Muscle layer of duodenum (tissue), 2 donors: Measurements from ENCODE around the gene LAIR1.
"Not testable (repeated sequence)": the region's sequence is repeated elsewhere in the genome, so short reads cannot be mapped to it uniquely, and the experiment has no call there.

ENCODE experiments used
- H3K27ac ChIP-seq: one replicate; pipeline ENCODE4 v1.7.0; 2013; ENCODE audit warnings: mild to moderate bottlenecking, low read length
- H3K27me3 ChIP-seq: one replicate; pipeline ENCODE4 v1.7.0; 2013; ENCODE audit warnings: low read depth, mild to moderate bottlenecking, control low read depth, low read length
- H3K36me3 ChIP-seq, 2 donors: one replicate each; pipeline ENCODE4 v1.7.0; 2013; ENCODE audit warnings: low read length in 2 of 2, control low read depth in 1 of 2, mild to moderate bottlenecking in 1 of 2; ENCODE audit not compliant: insufficient read depth in 2 of 2, control insufficient read depth in 1 of 2
- H3K4me1 ChIP-seq, 2 donors: one replicate each; pipeline ENCODE4 v1.7.0; 2013; ENCODE audit warnings: low read length in 2 of 2, mild to moderate bottlenecking in 2 of 2, control low read depth in 1 of 2, moderate library complexity in 1 of 2; ENCODE audit not compliant: insufficient read depth in 2 of 2, control insufficient read depth in 1 of 2
- H3K4me3 ChIP-seq, 2 donors: one replicate each; pipeline ENCODE4 v1.7.0; 2013; ENCODE audit warnings: low read length in 2 of 2, low read depth in 1 of 2, mild to moderate bottlenecking in 1 of 2
- H3K9me3 ChIP-seq, 2 donors: one replicate each; pipeline ENCODE4 v1.7.0; 2013; ENCODE audit warnings: low read length in 2 of 2, control low read depth in 1 of 2, mild to moderate bottlenecking in 1 of 2; ENCODE audit not compliant: control insufficient read depth in 1 of 2
- donor health status: healthy.

Gene LAIR1

GRCh38 chr19:54392105-54392504 is 27.4 kb upstream of the LAIR1 start:
- no peak overlapping the region for H3K27ac ChIP-seq
- H3K9me3 ChIP-seq: no peaks in the 10 kb centered on the region
- H3K27me3 ChIP-seq: no peaks in the 10 kb centered on the region
- no peak overlapping the region for H3K4me3 ChIP-seq
- H3K4me1 ChIP-seq: peaks cover 0 to 11% of the 10 kb centered on the region in 2 donors
- no peaks in the 10 kb centered on the region for H3K36me3 ChIP-seq

DNA sequence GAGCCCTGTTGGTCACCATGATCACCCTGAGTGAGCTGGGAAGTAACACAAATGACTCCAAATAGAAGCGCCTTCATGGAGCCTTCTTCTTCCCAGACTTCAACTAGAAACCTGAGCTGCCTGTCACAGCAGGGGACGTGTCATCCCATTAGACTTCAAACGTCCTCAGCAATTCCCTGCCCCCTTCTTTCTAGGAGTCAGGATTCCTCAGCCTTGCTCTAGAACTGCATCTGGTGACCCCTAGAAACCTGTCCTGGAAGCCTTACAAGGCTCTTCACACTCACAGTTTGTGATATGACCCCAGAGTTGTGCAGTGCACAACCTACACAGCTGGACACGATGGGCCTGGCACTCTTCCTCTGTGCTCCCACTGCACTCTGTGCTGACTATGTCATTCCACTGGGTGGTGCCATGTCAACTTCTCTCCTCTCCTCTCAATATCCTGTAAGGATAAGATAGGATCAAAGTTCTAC is 26.9 kb upstream of the LAIR1 start:
- no peak overlapping the region for H3K4me3 ChIP-seq
- no peaks in the 10 kb centered on the region for H3K36me3 ChIP-seq
- H3K27me3 ChIP-seq: no peaks in the 10 kb centered on the region
- H3K4me1 ChIP-seq: peaks cover 0 to 11% of the 10 kb centered on the region in 2 donors
- H3K9me3 ChIP-seq: no peaks in the 10 kb centered on the region
- no peak overlapping the region for H3K27ac ChIP-seq

GRCh38 chr19:54390942-54391577 is 26.3 kb upstream of the LAIR1 start:
- Histone ChIP-seq H3K36me3 (no peaks in the 10 kb centered on the region), H3K4me1 (peaks cover 0 to 11% of the 10 kb centered on the region in 2 donors), H3K27me3 (no peaks in the 10 kb centered on the region), H3K9me3 (no peaks in the 10 kb centered on the region), H3K4me3 (no peak overlapping the region), H3K27ac (no peak overlapping the region)

- peaks cover 0 to 11% of the 10 kb centered on the region in 2 donors for H3K4me1 ChIP-seq
- no peak overlapping the region for H3K4me3 ChIP-seq
- H3K36me3 ChIP-seq: no peaks in the 10 kb centered on the region
- no peaks in the 10 kb centered on the region for H3K27me3 ChIP-seq
- no peaks in the 10 kb centered on the region for H3K9me3 ChIP-seq
- no peak overlapping the region for H3K27ac ChIP-seq
These were observed 24.8 kb upstream of the LAIR1 start for GRCh38 chr19:54389553-54389952.

DNA sequence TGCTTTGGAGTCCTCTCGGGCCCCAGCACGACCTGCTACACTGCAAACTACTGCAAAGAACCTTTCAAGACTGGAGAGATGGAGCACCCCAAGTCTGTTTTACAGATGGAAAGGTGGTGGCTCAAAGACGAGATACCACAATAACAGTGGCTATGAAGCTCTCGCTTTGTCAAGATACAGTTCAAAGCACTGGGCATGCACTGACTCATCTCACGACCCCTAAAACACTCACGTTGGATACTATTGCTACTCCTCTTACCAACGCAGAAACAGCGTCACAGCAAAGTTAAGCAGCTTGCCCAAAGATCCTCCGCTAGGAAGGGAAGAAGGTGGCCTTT is 24.0 kb upstream of the LAIR1 start:
- H3K36me3 ChIP-seq: no peaks in the 10 kb centered on the region
- H3K27me3 ChIP-seq: no peaks in the 10 kb centered on the region
- H3K9me3 ChIP-seq: no peaks in the 10 kb centered on the region
- H3K4me3 ChIP-seq: peak overlapping the region; percentile 40 to 59
- H3K4me1 ChIP-seq: peaks cover 0 to 11% of the 10 kb centered on the region in 2 donors
- peak overlapping the region; percentile 51 for H3K27ac ChIP-seq

GRCh38 chr19:54387991-54388801 is 23.5 kb upstream of the LAIR1 start:
- peak overlapping the region; percentile 40 to 59 for H3K4me3 ChIP-seq
- H3K4me1 ChIP-seq: peaks cover 0 to 11% of the 10 kb centered on the region in 2 donors
- no peaks in the 10 kb centered on the region for H3K36me3 ChIP-seq
- H3K27me3 ChIP-seq: no peaks in the 10 kb centered on the region
- H3K27ac ChIP-seq: peak overlapping the region; percentile 51
- H3K9me3 ChIP-seq: no peaks in the 10 kb centered on the region

- H3K9me3 ChIP-seq: no peaks in the 10 kb centered on the region
- peaks cover 0 to 5% of the 10 kb centered on the region in 2 donors for H3K4me1 ChIP-seq
- H3K27me3 ChIP-seq: no peaks in the 10 kb centered on the region
- no peaks in the 10 kb centered on the region for H3K36me3 ChIP-seq
- H3K27ac ChIP-seq: no peak overlapping the region
- H3K4me3 ChIP-seq: no peak overlapping the region
These were observed 18.6 kb upstream of the LAIR1 start for GRCh38 chr19:54383330-54383729.

DNA sequence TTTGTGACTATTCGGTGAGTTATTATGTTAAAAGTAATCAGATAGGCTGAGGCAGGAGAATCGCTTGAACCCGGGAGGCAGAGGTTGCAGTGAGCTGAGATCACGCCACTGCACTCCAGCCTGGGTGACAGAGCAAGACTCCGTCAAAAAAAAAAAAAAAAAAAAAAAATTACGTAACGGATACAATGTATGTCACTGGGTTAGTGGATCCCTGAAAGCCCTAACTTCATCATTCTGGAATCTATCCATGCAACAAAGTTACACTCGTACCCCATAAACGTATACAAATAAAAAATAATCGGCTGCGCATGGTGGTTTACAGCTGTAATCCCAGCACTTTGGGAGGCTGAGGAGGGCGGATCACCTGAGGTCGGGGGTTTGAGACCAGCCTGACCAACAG is 17.3 kb upstream of the LAIR1 start:
- not testable (repeated sequence) for H3K36me3 ChIP-seq, H3K27ac ChIP-seq, H3K4me1 ChIP-seq, H3K4me3 ChIP-seq, H3K9me3 ChIP-seq, H3K27me3 ChIP-seq

DNA sequence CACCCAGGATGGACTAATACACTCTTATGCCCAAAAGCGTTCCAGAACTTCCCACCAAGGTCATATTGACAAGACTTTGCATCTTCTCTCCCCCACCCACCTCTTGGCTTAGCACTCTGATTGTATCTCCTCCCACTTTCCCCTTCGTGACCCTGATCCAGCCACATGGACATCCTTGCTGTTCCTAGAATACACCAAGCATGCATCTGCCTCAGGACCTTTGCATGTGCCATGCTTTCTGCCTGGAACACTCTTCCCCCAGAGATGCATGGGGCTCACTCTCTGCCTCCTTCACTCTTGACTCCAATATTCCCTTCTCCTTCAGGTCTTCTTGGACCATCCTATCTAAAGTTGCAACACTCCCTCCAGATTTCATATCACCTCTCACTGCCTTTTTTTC is 16.2 kb upstream of the LAIR1 start:
- no peaks in the 10 kb centered on the region for H3K4me1 ChIP-seq
- no peak overlapping the region for H3K27ac ChIP-seq
- H3K4me3 ChIP-seq: no peak overlapping the region
- H3K27me3 ChIP-seq: no peaks in the 10 kb centered on the region
- H3K9me3 ChIP-seq: no peaks in the 10 kb centered on the region
- no peaks in the 10 kb centered on the region for H3K36me3 ChIP-seq

- Histone ChIP-seq H3K9me3 (no peaks in the 10 kb centered on the region), H3K27me3 (no peaks in the 10 kb centered on the region), H3K36me3 (no peaks in the 10 kb centered on the region), H3K4me1 (no peaks in the 10 kb centered on the region), H3K27ac (no peak overlapping the region), H3K4me3 (no peak overlapping the region)
These were observed 14.5 kb upstream of the LAIR1 start for GRCh38 chr19:54379187-54379678.

GRCh38 chr19:54376610-54377285 is 12.0 kb upstream of the LAIR1 start:
- no peak overlapping the region for H3K4me3 ChIP-seq
- H3K4me1 ChIP-seq: no peaks in the 10 kb centered on the region
- no peak overlapping the region for H3K27ac ChIP-seq
- H3K27me3 ChIP-seq: no peaks in the 10 kb centered on the region
- H3K9me3 ChIP-seq: no peaks in the 10 kb centered on the region
- H3K36me3 ChIP-seq: no peaks in the 10 kb centered on the region
